NCI-H1694 treated with DMSO at 0.1 percent for 48 hours (cell line): Measurements from ENCODE around the gene FITM1.

Source experiments
- DNase-seq: peaks from one replicate; lab custom pipeline; 2025; lab: John Stamatoyannopoulos, UW

FITM1 gene

GRCh38 chr14:24119691-24120090 is 10.8 kb upstream of the FITM1 start:
- no peak for DNase-seq

DNA sequence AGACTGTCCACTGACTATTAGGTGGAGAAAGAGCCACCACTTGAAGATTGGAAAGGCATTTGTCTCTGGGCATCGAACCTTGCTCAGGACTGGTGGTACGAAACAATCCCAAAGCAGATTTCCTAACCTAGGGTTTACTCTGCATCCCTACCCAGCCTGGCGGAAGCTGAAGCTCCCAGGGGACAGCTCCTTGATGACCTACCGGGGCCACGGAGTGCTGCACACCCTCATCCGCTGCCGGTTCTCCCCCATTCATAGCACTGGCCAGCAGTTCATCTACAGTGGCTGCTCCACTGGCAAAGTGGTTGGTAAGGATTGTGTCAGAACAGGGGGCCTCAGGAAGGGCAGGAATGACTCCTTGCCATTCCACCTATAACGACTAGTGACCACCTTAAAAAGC is 9.2 kb upstream of the FITM1 start:
- no peak for DNase-seq

DNA sequence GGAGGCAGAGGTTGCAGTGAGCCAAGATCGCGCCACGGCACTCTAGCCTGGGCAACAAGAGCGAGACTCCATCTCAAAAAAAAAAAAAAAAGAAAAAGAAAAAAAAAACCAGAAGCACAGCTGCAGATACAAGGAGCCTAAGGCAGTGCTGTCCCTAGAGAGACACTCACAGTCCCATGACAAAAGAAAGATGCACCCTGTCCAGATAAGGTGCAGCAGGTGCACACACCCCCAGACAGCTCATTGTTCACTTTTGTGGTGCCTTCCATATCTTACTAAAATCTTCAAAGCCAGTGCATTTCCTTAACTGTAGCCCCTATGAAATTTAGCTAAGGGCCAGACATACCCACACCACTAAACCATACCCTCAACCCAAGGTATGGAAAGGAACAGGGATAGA is 8.0 kb upstream of the FITM1 start:
- DNase-seq: no peak

DNA sequence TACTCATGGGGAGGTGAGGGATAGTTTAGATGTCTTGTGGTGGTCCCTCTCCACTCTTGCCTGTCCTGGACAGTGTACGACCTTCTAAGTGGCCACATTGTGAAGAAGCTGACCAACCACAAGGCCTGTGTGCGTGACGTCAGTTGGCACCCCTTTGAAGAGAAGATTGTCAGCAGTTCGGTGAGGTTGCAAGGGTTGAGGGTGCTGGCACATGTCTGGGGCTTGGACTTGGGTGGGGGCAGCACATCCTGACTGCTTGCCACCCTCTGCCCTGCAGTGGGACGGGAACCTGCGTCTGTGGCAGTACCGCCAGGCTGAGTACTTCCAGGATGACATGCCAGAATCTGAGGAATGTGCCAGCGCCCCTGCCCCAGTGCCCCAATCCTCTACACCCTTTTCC is 7.6 kb upstream of the FITM1 start:
- no peak for DNase-seq

- no peak for DNase-seq
Observed at GRCh38 chr14:24123424-24124417, 6.7 kb upstream of the FITM1 start.

DNA sequence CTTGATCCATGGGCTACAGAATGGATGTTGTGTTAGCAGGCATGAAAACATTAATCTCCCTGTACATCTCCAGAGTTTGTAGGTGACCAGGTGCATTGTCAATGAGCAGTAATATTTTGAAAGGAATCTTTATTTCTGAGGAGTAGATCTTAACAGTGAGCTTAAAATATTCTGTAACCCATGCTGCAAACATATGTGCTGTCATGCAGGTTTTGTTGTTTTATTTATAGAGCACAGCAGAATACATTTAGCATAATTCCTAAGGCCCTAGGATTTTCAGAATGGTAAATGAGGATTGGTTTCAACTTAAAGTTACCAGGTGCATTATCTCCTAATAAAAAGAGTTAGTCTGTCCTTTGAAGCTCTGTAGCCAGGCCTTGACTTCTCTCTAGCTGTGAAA is 3.5 kb upstream of the FITM1 start:
- DNase-seq: no peak

DNA sequence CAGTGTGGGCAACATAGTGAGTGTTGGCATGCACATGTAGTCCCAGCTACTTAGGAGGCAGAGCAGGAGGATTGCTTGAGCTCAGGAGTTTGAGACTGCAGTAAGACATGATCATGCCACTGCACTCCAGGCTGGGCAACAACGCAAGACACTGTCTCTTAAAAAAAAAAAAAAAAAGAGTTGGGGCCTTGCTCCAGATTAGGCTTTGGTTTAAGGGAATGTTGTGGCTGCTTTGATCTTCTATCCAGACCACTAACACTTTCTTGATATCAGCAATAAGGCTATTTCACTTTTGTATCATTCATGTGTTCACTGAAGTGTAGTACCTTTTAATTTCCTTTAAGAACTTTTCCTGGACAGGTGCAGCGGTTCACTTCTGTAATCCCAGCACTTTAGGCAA is 2.8 kb upstream of the FITM1 start:
- no peak for DNase-seq

DNA sequence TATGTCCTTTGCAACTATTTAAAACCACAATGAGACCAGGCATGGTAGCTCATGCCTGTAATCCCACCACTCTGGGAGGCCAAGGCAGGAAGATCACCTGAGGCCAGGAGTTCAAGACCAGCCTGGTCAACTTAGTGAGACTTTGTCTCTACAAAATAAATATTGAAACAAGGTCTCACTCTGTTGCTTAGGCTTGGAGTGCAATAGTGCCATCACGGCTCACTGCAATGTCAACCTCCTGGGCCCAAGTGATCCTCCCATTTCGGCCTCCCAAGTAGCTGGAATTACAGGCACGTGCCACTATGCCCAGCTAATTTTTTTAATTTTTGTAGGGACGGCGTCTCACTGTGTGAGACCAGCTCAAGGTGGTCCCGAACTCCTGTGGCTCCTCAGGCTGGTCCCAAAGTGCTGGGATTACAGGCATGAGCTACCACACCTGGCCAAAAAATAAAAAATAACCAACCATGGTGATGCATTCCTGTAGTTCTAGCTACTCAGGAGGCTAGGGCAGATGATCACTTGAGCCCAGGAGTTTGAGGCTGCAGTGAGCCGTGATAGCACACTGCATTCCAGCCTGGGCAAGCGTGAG is 955 bp upstream of the FITM1 start:
- no peak for DNase-seq

- no peak for DNase-seq
Observed at GRCh38 chr14:24130717-24131548, 474 bp downstream of the FITM1 start.

DNA sequence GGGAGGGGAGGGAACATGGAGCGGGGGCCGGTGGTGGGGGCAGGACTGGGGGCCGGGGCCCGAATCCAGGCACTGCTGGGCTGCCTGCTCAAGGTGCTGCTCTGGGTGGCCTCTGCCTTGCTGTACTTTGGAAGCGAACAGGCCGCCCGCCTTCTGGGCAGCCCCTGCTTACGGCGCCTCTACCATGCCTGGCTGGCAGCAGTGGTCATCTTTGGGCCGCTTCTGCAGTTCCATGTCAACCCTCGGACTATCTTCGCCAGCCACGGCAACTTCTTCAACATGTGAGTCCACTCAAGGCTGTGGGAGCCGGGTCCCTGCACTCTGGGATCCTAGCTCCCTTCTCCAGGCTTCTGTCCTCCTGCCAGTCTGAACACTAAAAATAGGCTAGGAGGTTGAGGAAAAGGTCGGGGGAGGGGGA is 1.1 kb downstream of the FITM1 start:
- no peak for DNase-seq

GRCh38 chr14:24132061-24132685 is 1.7 kb downstream of the FITM1 start:
- no peak for DNase-seq

- no peak for DNase-seq
Observed at GRCh38 chr14:24132976-24133375, 2.5 kb downstream of the FITM1 start.

DNA sequence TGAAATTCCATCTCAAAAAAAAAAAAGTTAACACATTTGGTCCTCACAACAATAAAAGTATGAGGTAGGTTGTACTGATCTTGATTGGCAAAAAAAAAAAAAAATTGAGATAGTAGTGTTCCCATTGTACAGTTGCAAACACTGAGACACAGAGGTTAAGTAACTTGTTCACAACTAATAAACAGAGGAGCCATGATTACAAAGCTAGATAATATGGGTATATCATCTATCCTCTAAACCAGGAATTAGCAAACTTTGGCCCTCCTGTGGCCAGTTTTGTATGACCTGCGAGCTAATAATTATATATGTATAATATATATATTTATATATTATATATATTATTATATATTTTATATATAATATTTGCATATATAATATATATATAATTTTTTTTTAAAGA is 3.3 kb downstream of the FITM1 start:
- DNase-seq: no peak

DNA sequence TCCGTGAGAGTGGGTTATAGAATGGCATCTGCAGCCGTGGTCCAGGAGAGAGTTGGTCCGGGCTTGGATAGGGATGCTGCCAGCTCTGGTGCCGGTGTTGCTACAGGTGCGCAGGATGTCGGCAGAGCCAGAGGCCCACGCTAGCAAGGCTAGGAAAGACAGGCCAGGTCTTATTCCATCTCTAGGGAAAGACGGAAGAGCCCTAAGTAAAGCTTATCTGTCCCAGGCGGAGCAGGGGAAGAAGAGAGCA is 5.0 kb downstream of the FITM1 start:
- DNase-seq: no peak

- peak; percentile 82 for DNase-seq
Observed at GRCh38 chr14:24135834-24136683, 5.6 kb downstream of the FITM1 start, which contains the start of gene PSME1. Gene PSME1 (plus strand): TSS chr14:24136194. CDS start chr14:24136263, 69 bp downstream.

DNA sequence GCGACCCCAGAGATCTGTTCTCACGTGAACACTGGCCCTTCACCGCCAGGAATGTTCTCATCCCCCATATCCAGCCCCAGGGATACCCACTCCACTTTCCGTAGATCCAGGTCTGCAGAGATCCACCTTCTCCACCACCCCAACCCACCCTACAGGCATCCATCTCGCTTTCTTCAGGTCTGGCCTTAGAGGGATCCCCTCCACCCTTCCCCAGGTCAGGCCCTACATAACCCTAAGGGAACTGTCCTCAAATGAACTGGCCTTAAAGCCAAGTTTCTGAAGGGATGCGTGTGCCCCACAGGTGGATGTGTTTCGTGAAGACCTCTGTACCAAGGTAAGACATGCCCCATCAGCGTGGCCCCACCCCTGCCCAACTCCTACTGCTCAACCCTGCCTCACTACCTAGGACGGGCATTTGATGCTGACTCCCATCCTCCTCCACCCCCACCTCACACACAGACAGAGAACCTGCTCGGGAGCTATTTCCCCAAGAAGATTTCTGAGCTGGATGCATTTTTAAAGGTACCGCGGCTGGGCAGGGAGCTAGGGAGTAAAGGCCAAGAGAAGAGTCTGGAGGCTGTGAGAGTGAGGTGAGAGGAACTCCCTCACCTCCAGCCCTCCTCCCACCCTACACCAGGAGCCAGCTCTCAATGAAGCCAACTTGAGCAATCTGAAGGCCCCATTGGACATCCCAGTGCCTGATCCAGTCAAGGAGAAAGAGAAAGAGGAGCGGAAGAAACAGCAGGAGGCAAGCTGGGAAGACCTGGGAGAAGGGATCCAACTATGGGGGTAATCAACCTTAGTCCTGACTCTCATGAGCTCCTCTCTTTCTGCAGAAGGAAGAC is 6.4 kb downstream of the FITM1 start:
- no peak for DNase-seq

DNA sequence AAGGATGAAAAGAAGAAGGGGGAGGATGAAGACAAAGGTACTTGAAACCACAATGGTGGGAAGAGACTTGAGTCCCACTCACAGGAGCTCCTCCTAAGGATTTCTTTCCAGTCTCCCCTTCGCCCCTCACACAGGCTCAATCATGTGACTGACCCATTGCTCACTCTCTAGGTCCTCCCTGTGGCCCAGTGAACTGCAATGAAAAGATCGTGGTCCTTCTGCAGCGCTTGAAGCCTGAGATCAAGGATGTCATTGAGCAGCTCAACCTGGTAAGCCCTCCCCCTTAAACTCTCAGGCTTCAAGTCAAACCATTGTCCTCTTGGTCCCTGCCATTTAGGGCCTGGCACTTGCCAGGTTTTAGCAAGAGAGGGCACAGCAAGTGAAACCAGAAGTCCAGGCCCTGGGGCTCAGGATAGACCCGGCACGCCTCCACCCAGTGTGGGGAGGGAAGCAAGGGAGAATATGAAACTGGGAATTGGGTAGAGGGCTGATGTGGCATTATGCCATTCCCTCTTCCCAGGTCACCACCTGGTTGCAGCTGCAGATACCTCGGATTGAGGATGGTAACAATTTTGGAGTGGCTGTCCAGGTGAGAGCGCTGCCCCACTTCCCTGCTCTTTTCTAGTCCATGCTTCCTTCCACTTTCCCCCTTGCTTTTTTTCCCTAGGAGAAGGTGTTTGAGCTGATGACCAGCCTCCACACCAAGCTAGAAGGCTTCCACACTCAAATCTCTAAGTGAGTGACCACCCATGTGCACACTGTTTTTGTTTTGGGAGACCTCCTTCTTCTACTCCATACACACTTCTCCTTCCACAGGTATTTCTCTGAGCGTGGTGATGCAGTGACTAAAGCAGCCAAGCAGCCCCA is 7.3 kb downstream of the FITM1 start:
- DNase-seq: no peak

GRCh38 chr14:24138396-24139271 is 8.2 kb downstream of the FITM1 start:
- no peak for DNase-seq
